NCI-H1436 (cell line): ENCODE measurements around the gene RANBP17.
"Not testable (repeated sequence)": the region's sequence is repeated elsewhere in the genome, so short reads cannot be mapped to it uniquely, and the experiment has no call there.

Experiments used
- DNase-seq: peaks from one replicate; lab custom pipeline; 2025; lab: John Stamatoyannopoulos, UW

The RANBP17 gene

DNA sequence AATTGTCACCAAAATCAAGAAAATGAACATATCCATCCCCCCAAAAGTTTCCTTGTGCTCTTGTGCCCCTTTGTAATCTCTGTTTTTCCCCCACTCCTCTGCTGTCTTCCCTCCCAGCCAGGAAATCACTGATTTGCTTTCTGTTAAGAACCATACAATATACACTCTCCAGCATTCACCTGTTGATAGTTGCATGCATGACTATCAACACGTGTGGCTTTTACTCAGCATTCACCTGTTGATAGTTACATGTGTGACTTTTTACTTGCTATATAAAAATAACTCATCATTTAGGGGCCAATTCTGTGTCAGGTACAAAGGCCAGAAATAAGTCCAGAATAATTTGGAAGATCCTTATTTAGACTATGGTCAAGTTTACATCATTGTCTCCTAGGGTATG, 6.0 kb downstream of the RANBP17 start:
- no peak for DNase-seq

- not testable (repeated sequence) for DNase-seq
These were observed 8.6 kb downstream of the RANBP17 start for GRCh38 chr5:170870390-170870789.

DNA sequence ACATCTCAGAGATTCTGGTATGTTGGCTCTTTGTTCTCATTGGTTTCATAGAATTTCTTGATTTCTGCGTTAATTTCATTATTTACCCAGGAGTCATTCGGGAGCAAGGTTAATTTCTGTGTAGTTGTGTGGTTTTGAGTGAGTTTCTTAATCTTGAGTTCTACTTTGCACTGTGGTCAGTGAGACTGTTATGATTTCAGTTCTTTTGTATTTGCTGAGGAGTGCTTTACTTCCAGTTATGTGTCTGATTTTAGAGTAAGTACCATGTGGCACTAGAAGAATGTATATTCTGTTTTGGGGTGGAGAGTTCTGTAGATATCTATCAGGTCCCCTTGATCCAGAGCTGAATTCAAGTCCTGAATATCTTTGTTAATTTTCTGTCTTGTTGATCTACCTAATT, 12.2 kb downstream of the RANBP17 start:
- DNase-seq: no peak

DNA sequence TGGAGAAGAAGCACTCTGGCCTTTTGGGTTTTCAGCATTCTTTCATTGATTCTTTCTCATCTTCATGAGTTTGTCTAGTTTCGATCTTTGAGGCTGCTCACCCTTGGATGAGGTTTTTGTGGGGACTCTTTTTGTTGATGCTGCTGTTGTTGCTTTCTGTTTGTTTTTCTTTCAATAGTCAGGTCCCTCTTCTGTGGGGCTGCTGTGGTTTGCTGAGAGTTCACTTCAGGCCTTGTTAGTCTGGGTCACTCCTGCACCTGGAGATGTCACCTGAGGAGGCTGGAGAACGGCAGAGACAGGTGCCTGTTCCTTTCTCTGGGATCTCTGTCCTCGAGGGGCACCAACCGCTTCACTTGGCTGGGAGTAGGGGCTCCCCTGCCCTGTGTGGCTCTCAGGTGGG, 14.0 kb downstream of the RANBP17 start:
- no peak for DNase-seq

- DNase-seq: no peak
These were observed 18.3 kb downstream of the RANBP17 start for GRCh38 chr5:170880084-170880483.

GRCh38 chr5:170882345-170882744, 20.5 kb downstream of the RANBP17 start:
- no peak for DNase-seq

DNA sequence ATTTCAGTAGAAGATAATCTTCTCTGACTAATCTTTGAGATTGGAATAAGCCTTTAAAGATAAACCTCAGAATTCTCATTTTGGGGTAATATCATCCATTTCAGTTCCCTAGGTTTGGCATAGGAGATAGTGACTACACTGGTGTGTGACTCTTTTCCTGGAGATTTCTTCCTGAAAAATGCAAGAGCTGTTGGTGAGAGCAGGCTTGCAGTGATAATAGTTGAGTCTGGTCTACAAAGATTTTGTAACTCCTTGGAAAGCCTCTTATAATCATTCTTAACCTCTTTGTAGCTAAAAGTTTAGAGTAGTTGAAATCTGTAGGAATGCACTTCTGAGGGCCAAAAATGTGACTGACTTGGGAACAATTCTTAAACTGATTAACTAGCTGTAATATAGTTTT, 23.4 kb downstream of the RANBP17 start:
- DNase-seq: no peak

DNA sequence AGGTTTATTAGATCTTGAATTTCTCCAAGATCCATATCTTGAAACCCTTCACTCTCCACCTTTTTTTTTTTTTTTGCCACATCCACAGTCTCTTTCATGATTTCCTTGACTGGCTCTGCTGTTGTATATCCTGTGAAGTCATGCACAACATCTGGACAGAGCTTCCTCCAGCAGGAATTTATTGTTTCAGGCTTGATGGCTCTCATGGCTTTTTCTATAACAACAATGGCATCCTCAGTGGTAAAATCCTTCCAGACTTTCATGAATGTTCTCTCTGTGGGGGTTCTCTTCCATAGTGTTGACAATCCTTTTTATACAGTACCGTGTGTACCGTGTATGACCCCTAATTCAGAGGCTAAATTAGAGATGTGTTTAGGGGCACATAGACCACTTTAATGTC, 24.0 kb downstream of the RANBP17 start:
- no peak for DNase-seq

- no peak for DNase-seq
These were observed 24.5 kb downstream of the RANBP17 start for GRCh38 chr5:170886210-170886894.

DNA sequence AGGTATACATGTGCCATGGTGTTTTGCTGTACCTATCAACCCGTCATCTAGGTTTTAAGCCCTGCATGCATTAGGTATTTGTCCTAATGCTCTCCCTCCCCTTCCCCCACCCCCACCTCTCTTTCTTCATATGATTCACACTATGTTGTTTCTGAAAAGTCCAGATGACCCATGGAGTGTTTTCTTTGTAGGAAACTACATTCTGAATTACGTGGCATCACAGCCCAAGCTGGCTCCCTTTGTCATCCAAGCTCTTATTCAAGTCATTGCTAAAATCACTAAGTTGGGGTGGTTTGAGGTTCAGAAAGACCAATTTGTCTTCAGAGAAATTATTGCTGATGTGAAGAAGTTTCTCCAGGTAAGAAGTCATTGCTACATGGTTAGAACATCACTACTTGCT, 30.4 kb downstream of the RANBP17 start:
- no peak for DNase-seq

DNA sequence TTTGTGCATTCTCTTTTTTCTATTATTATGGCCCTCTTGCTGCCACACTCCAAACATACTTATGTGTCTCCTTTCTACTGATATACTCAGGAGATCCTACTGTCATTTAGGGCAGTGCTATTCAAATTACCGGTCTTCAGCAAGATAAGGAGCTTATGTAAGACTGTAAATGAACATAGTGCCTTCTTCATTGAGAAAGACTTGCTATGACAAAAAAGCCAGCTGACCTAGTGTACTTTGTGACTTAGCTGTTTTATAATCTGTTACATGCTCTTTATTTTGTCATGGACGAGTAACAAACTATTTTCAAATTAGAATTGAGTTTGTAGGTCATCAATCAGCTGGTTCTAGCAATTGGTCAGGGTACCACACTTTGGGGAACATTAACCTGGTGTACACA, 32.8 kb downstream of the RANBP17 start:
- DNase-seq: no peak

- DNase-seq: no peak
These were observed 35.0 kb downstream of the RANBP17 start for GRCh38 chr5:170896779-170897178.

GRCh38 chr5:170903075-170903474, 41.3 kb downstream of the RANBP17 start:
- no peak for DNase-seq

DNA sequence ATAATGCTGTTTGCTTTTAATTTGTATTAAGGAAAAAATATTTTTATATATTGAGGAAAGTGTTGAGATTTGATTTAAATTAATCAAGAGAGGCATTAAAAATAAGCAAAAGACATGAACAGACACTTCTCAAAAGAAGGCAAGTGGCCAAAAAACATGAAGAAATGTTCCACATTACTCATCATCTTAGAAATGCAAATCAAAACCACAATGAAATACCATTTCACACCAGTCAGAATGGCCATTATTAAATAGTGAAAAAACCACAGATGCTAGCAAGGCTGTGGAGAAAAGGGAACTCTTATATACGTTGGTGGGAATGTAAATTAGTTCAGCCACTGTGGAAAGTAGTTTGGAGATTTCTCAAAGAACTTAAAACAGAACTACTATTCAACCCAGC, 45.9 kb downstream of the RANBP17 start:
- no peak for DNase-seq

DNA sequence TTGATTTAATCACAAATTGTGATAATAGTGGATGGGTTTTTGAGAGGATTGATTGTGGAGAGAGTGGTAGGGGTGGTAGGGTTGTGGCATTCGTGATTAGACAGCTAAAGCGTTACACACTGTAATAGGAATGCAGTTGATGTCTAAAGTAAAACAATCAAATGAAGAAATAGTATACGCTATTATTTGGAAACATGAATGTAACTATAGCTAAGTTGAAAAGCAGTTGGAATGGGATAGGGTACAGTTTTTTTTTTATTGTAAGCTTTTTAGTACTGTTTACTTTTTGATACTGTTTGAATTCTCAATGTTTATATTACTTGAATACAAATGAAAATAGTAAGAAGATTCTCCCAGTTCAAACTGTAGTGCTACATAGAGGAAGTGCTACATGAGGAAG, 51.8 kb downstream of the RANBP17 start:
- DNase-seq: no peak

- DNase-seq: no peak
These were observed 55.3 kb downstream of the RANBP17 start for GRCh38 chr5:170917113-170917512.

- DNase-seq: no peak
These were observed 58.4 kb downstream of the RANBP17 start for GRCh38 chr5:170920196-170920595.

GRCh38 chr5:170922331-170922730, 60.5 kb downstream of the RANBP17 start:
- DNase-seq: not testable (repeated sequence)

GRCh38 chr5:170923910-170924620, 62.2 kb downstream of the RANBP17 start:
- no peak for DNase-seq

- DNase-seq: not testable (repeated sequence)
These were observed 73.9 kb downstream of the RANBP17 start for GRCh38 chr5:170935534-170936218.

DNA sequence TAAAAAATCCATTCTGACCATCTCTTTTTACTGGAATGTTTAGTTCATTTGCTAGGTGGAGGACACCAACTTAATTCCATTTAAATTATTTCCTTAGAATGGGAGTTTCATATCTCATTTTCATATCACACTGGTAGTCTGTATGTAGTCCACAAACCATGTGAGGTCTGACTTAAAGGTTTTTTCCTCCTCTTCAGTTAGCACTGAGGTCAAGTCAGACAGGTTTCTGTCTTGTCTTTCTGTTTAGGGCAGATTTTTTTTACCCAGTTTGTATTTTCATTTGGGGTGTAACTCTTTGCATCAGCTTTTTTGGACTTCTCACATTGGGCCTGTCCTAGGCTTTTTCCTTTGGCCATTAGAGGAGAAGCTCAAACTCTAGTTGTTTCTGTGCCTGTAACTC, 75.3 kb downstream of the RANBP17 start:
- DNase-seq: no peak

DNA sequence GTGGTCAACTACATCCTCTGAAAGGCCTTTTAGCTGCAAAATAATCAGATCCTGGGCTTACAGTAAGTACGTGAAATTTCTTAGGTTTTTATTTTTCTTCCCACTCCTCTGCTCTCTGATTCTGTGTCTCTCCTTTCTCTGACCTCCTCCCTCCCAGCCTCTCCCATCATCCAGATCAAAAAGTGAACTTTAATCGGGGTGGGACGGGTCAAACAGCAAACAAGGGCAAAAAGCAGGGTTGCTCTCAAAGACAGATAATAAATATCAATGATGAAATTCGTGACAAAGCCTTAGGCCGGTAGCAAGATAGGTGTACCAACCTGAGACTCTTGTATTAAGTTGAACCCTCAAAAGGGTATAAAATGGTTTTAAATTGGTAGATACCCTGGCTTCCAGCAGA, 76.1 kb downstream of the RANBP17 start:
- DNase-seq: no peak

- no peak for DNase-seq
These were observed 77.4 kb downstream of the RANBP17 start for GRCh38 chr5:170939178-170939577.
